ENCODE measurements around the gene PARD3. TPM values are rescaled to one million over a fixed set of nuclear protein-coding genes. Genes with fewer than 3 reads are reported as not detected.

The PARD3 gene
- total RNA-seq, 1 experiment from 2014 or later = 154 TPM

DNA sequence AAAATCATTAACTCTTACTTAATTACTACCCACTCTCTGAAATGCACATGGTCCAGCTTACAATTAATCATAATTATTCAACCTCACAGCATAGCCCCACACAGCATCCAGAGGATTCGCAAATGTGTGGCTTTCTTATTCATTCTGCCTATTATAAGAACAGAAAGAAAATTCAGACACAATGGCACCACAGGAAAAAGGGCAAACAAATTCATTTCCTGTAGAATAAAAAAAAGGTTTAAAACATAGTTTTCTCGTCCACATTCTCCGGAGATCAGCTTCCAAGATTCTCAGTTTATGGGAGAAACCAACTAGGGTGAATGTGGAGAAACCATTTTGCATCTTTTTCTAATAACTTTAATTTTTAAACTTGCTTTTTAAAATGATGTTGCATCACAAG lies 201.6 kb downstream of the PARD3 start:
- ATAC-seq (no peak), DNase-seq (no peak)
- Histone ChIP-seq H2AFZ (ENCODE audit: low read length) (no peak overlapping the region), H3K9me2 (replicated peaks; ENCODE audit: low read length) (no peaks in the 10 kb centered on the region), H3F3A (ENCODE audit: low read length, unreplicated experiment) (no peaks in the 10 kb centered on the region), H3K4me2 (ENCODE audit: low read length) (no peak overlapping the region), H3K9ac (ENCODE audit: low read length) (no peak overlapping the region), H3K36me3 (ENCODE audit: low read depth, low read length) (no peaks in the 10 kb centered on the region), H3K4me1 (ENCODE audit: insufficient read depth, low read length) (peaks cover 6% of the 10 kb centered on the region), H3K79me2 (ENCODE audit: low read length) (peaks cover 24% of the 10 kb centered on the region), H3K4me3 (ENCODE audit: low read length) (no peak overlapping the region), H3K27ac (ENCODE audit: low read length) (no peak overlapping the region), H4K20me1 (ENCODE audit: low read length) (no peaks in the 10 kb centered on the region), H3K9me3 (ENCODE audit: low read length) (no peaks in the 10 kb centered on the region), H3K27me3 (ENCODE audit: low read length) (no peaks in the 10 kb centered on the region)
- TF ChIP-seq EZH2 (IDR thresholded peaks at IDR 0.05; ENCODE audit: low read length, unreplicated experiment) = no peak
- TF ChIP-seq, protein P1, sequence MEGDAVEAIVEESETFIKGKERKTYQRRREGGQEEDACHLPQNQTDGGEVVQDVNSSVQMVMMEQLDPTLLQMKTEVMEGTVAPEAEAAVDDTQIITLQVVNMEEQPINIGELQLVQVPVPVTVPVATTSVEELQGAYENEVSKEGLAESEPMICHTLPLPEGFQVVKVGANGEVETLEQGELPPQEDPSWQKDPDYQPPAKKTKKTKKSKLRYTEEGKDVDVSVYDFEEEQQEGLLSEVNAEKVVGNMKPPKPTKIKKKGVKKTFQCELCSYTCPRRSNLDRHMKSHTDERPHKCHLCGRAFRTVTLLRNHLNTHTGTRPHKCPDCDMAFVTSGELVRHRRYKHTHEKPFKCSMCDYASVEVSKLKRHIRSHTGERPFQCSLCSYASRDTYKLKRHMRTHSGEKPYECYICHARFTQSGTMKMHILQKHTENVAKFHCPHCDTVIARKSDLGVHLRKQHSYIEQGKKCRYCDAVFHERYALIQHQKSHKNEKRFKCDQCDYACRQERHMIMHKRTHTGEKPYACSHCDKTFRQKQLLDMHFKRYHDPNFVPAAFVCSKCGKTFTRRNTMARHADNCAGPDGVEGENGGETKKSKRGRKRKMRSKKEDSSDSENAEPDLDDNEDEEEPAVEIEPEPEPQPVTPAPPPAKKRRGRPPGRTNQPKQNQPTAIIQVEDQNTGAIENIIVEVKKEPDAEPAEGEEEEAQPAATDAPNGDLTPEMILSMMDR (conservative IDR thresholded peaks at IDR 0.05; ENCODE audit: low read depth, low read length) = no peak
- no peak for TF ChIP-seq EZH2phosphoT487 (IDR thresholded peaks at IDR 0.05; ENCODE audit: borderline replicate concordance, low read length)
- POLR2A ChIA-PET (ENCODE audit: unreplicated experiment) = interaction anchor here (0.6 kb wide), 3 partner anchors 15 to 389 kb away, joined by 3 to 7 read pairs (median 5); no protein-coding TSS in a partner anchor
- no TSS peak for BruUV-seq (replicated peaks)
- CTCF ChIA-PET = interaction anchor here (0.6 kb wide), 1 partner anchor 18 kb away, joined by 3 read pairs; no protein-coding TSS in a partner anchor
- intact Hi-C loops (cut with micrococcal nuclease) = no loop called here

DNA sequence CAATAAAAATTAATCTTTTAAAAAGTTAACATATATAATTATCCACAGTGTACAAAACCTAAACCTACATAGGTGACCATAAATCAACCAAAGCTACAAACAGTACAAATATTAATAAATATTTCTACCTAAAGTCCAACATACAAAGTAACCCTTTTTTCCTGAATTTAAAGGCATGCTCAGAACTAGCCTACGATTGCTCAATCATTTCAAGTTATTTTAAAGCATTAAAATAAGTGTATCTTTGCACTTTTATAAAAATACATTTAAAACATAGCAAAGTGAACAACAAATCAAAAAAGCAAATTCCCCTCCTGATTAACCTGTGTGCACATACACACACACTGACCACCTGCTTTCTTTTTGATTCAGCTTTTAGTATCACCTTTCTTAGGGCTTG lies 202.2 kb downstream of the PARD3 start:
- Histone ChIP-seq H3K27me3 (ENCODE audit: low read length) (no peaks in the 10 kb centered on the region), H3K9ac (ENCODE audit: low read length) (no peak overlapping the region), H3F3A (ENCODE audit: low read length, unreplicated experiment) (no peaks in the 10 kb centered on the region), H4K20me1 (ENCODE audit: low read length) (peaks cover 3% of the 10 kb centered on the region; the same call in 1 of the 2 replicates), H3K4me3 (ENCODE audit: low read length) (no peak overlapping the region), H3K9me3 (ENCODE audit: low read length) (no peaks in the 10 kb centered on the region), H3K9me2 (replicated peaks; ENCODE audit: low read length) (no peaks in the 10 kb centered on the region), H2AFZ (ENCODE audit: low read length) (no peak overlapping the region), H3K36me3 (ENCODE audit: low read depth, low read length) (no peaks in the 10 kb centered on the region), H3K4me1 (ENCODE audit: insufficient read depth, low read length) (peaks cover 9% of the 10 kb centered on the region), H3K27ac (ENCODE audit: low read length) (no peak overlapping the region), H3K4me2 (ENCODE audit: low read length) (no peak overlapping the region), H3K79me2 (ENCODE audit: low read length) (peaks cover 24% of the 10 kb centered on the region)
- intact Hi-C loops (cut with micrococcal nuclease) = no loop called here
- CTCF ChIA-PET = interaction anchor here (0.6 kb wide), 1 partner anchor 18 kb away, joined by 3 read pairs; no protein-coding TSS in a partner anchor
- ATAC-seq (no peak), DNase-seq (no peak)
- BruUV-seq (replicated peaks) = no TSS peak
- POLR2A ChIA-PET (ENCODE audit: unreplicated experiment) = interaction anchor here (0.6 kb wide), 1 partner anchor 289 kb away, joined by 5 read pairs; no protein-coding TSS in a partner anchor
- TF ChIP-seq, protein P1 (conservative IDR thresholded peaks at IDR 0.05; ENCODE audit: low read depth, low read length) = no peak
- no peak for TF ChIP-seq EZH2phosphoT487 (IDR thresholded peaks at IDR 0.05; ENCODE audit: borderline replicate concordance, low read length)
- TF ChIP-seq EZH2 (IDR thresholded peaks at IDR 0.05; ENCODE audit: low read length, unreplicated experiment) = no peak

DNA sequence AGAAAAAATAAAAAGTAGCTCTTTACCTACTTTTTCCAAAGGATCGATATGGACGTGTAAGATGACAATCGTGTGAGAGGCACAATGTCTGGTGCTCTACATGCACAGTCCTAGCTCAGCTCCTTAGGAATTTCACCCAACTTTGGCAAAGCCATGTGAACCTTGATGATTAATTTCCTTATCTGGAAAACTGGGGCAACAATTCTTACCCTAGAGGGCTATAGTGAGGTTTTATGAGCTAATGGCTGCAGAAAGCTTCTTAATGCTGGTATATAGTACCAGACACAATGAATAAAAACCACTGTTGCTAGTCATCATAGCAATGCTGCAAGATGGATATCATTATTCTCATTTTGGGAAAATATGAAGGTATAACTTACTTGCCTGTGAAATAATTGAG lies 202.7 kb downstream of the PARD3 start:
- no TSS peak for BruUV-seq (replicated peaks)
- H3K79me2 ChIP-seq (ENCODE audit: low read length) = peaks cover 24% of the 10 kb centered on the region
- no peak overlapping the region for H3K4me2 ChIP-seq (ENCODE audit: low read length)
- no peak overlapping the region for H2AFZ ChIP-seq (ENCODE audit: low read length)
- no peak overlapping the region for H3K27ac ChIP-seq (ENCODE audit: low read length)
- H3K36me3 ChIP-seq (ENCODE audit: low read depth, low read length) = no peaks in the 10 kb centered on the region
- H3K9me3 ChIP-seq (ENCODE audit: low read length) = no peaks in the 10 kb centered on the region
- peaks cover 8% of the 10 kb centered on the region; the same call in 1 of the 2 replicates for H4K20me1 ChIP-seq (ENCODE audit: low read length)
- intact Hi-C loops (cut with micrococcal nuclease) = no loop called here
- H3K4me1 ChIP-seq (ENCODE audit: insufficient read depth, low read length) = peaks cover 14% of the 10 kb centered on the region
- POLR2A ChIA-PET (ENCODE audit: unreplicated experiment) = interaction anchor here (0.5 kb wide), 1 partner anchor 361 kb away, joined by 3 read pairs; no protein-coding TSS in a partner anchor
- no peak overlapping the region for H3K4me3 ChIP-seq (ENCODE audit: low read length)
- H3F3A ChIP-seq (ENCODE audit: low read length, unreplicated experiment) = no peaks in the 10 kb centered on the region
- no peak overlapping the region for H3K9ac ChIP-seq (ENCODE audit: low read length)
- H3K9me2 ChIP-seq (replicated peaks; ENCODE audit: low read length) = no peaks in the 10 kb centered on the region
- peak; percentile 84 for DNase-seq
- CTCF ChIA-PET = interaction anchor here (0.7 kb wide), 1 partner anchor 28 kb away, joined by 3 read pairs; no protein-coding TSS in a partner anchor
- H3K27me3 ChIP-seq (ENCODE audit: low read length) = no peaks in the 10 kb centered on the region
- TF ChIP-seq, protein P1 (conservative IDR thresholded peaks at IDR 0.05; ENCODE audit: low read depth, low read length) = 0 out of 2 replicates have a peak, but pooled peaks have one; percentile 12
- TF ChIP-seq EZH2phosphoT487 (IDR thresholded peaks at IDR 0.05; ENCODE audit: borderline replicate concordance, low read length) (no peak), EZH2 (IDR thresholded peaks at IDR 0.05; ENCODE audit: low read length, unreplicated experiment) (no peak)
- peak; percentile 42 for ATAC-seq
